Parietal lobe (tissue), 1 donor: ENCODE data around the gene SACS. TPM values are rescaled to one million over a fixed set of nuclear protein-coding genes. Genes with fewer than 3 reads are reported as not detected.

Experiments
- total RNA-seq: library from RNA; depleted of rRNA; stranded (reverse); fragments of >200 nt; gene quantifications from one replicate; pipeline ENCODE4 v1.2.3, GENCODE V29; 2014

Gene SACS, protein sequence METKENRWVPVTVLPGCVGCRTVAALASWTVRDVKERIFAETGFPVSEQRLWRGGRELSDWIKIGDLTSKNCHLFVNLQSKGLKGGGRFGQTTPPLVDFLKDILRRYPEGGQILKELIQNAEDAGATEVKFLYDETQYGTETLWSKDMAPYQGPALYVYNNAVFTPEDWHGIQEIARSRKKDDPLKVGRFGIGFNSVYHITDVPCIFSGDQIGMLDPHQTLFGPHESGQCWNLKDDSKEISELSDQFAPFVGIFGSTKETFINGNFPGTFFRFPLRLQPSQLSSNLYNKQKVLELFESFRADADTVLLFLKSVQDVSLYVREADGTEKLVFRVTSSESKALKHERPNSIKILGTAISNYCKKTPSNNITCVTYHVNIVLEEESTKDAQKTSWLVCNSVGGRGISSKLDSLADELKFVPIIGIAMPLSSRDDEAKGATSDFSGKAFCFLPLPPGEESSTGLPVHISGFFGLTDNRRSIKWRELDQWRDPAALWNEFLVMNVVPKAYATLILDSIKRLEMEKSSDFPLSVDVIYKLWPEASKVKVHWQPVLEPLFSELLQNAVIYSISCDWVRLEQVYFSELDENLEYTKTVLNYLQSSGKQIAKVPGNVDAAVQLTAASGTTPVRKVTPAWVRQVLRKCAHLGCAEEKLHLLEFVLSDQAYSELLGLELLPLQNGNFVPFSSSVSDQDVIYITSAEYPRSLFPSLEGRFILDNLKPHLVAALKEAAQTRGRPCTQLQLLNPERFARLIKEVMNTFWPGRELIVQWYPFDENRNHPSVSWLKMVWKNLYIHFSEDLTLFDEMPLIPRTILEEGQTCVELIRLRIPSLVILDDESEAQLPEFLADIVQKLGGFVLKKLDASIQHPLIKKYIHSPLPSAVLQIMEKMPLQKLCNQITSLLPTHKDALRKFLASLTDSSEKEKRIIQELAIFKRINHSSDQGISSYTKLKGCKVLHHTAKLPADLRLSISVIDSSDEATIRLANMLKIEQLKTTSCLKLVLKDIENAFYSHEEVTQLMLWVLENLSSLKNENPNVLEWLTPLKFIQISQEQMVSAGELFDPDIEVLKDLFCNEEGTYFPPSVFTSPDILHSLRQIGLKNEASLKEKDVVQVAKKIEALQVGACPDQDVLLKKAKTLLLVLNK (N-terminal part only)
- total RNA-seq: 202 TPM

GRCh38 chr13:23433171-23434153, at the start of gene SACS:
SACS (minus strand) TSS chr13:23433702; CDS start chr13:23411239, 22,463 bp downstream.

Other genes with a start within 250 kb of the SACS start
- gene TNFRSF19, start 136.7 kb upstream of the SACS start, total RNA-seq: 15.7 TPM